KMS-11 (cell line): ENCODE data around the gene MYH1.

Source experiments
- H2AFZ ChIP-seq: fragments of 200-600 bp; sonication (generic); 2 replicates; pipeline ENCODE4 v1.6.1; 2016; ENCODE audit warnings: antibody characterized with exemption, mixed run types, low read depth
- H3K27ac ChIP-seq: fragments of 200-600 bp; sonication (generic); 2 replicates; pipeline ENCODE4 v1.6.1; 2016; ENCODE audit warnings: mild to moderate bottlenecking, mixed run types
- H3K27me3 ChIP-seq: fragments of 200-600 bp; sonication (generic); 2 replicates; pipeline ENCODE4 v1.6.1; 2017; ENCODE audit warnings: mild to moderate bottlenecking, low read depth, mixed run types, moderate library complexity; ENCODE audit not compliant: insufficient read depth
- H3K36me3 ChIP-seq: fragments of 200-600 bp; sonication (generic); 2 replicates; pipeline ENCODE4 v1.6.1; 2017; ENCODE audit warnings: mild to moderate bottlenecking, mixed run types; ENCODE audit not compliant: insufficient read depth
- H3K4me1 ChIP-seq: fragments of 200-600 bp; sonication (generic); 2 replicates; pipeline ENCODE4 v1.6.1; 2016; ENCODE audit warnings: mild to moderate bottlenecking, low read depth, mixed run types; ENCODE audit not compliant: poor library complexity, severe bottlenecking
- H3K4me2 ChIP-seq: fragments of 200-600 bp; sonication (generic); 2 replicates; pipeline ENCODE4 v1.7.0; 2016; ENCODE audit warnings: mild to moderate bottlenecking, mixed run types
- H3K4me3 ChIP-seq: fragments of 200-600 bp; sonication (generic); IDR thresholded peaks from 2 replicates; pipeline ENCODE4 v1.6.1; 2017; ENCODE audit warnings: low read depth, low read length, mixed read lengths; ENCODE audit not compliant: insufficient read depth
- H3K79me2 ChIP-seq: fragments of 200-600 bp; sonication (generic); 2 replicates; pipeline ENCODE4 v1.6.1; 2016; ENCODE audit warnings: low read depth, mixed run types; ENCODE audit not compliant: insufficient read depth
- H3K9ac ChIP-seq: fragments of 200-600 bp; sonication (generic); 2 replicates; pipeline ENCODE4 v1.6.1; 2016; ENCODE audit warnings: mild to moderate bottlenecking, mixed run types
- H4K20me1 ChIP-seq: fragments of 200-600 bp; sonication (generic); 2 replicates; pipeline ENCODE4 v1.6.1; 2016; ENCODE audit warnings: mild to moderate bottlenecking, mixed run types; ENCODE audit not compliant: insufficient read depth
- TF ChIP-seq, protein P1 (sequence below): fragments of 200-600 bp; sonication (generic); conservative IDR thresholded peaks from 2 replicates; pipeline ENCODE4 v1.6.1; 2017; ENCODE audit warnings: low read depth, mild to moderate bottlenecking, antibody characterized with exemption, low read length, moderate library complexity, mixed read lengths

MYH1 gene

DNA sequence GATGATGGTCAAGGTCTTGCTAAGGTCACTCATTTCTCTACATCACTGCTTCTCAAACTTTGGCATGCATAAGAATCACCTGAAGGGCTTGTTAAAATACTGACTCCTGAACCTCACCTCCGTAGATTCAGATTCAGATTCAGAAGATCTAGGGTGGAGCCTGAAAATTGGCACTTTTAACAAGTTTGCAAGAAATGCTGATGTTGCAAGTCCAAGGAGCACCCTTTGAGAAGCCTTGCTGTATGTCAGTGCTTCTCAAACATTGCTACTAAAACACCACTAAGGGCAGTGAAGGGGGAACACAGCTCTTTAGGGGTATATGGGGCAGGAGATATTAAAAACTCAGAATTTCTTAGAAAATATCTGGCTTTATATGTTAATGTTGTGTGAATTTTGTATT is 13.7 kb upstream of the MYH1 start:
- H3K4me3 ChIP-seq: no peak overlapping the region
- H3K79me2 ChIP-seq: no peaks in the 10 kb centered on the region
- H3K27ac ChIP-seq: no peak overlapping the region
- H3K4me1 ChIP-seq: no peaks in the 10 kb centered on the region
- H2AFZ ChIP-seq: no peak overlapping the region
- no peaks in the 10 kb centered on the region for H3K27me3 ChIP-seq
- no peaks in the 10 kb centered on the region for H4K20me1 ChIP-seq
- no peak overlapping the region for H3K9ac ChIP-seq
- TF ChIP-seq, protein P1, sequence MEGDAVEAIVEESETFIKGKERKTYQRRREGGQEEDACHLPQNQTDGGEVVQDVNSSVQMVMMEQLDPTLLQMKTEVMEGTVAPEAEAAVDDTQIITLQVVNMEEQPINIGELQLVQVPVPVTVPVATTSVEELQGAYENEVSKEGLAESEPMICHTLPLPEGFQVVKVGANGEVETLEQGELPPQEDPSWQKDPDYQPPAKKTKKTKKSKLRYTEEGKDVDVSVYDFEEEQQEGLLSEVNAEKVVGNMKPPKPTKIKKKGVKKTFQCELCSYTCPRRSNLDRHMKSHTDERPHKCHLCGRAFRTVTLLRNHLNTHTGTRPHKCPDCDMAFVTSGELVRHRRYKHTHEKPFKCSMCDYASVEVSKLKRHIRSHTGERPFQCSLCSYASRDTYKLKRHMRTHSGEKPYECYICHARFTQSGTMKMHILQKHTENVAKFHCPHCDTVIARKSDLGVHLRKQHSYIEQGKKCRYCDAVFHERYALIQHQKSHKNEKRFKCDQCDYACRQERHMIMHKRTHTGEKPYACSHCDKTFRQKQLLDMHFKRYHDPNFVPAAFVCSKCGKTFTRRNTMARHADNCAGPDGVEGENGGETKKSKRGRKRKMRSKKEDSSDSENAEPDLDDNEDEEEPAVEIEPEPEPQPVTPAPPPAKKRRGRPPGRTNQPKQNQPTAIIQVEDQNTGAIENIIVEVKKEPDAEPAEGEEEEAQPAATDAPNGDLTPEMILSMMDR: no peak
- no peak overlapping the region for H3K4me2 ChIP-seq
- no peaks in the 10 kb centered on the region for H3K36me3 ChIP-seq

DNA sequence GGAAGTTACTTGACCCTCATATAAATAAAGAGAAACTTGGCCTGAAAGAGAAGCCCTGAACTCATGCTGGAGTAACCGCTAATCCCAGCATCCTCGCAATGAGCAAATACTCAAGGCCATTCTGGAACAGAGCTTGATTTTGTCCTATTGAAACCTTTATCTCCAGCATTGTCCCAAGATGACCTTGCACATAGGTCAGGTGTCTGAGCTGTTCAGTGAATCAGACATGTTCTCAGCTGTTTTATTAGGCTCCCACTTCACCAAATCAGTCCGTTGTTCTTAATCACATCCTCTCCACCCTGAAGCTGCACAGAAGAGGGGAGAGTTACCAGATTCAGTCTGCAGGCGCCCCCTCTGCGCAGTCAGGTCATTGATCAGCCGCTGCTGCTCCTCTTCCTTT is 9.1 kb upstream of the MYH1 start:
- Histone ChIP-seq H3K4me1 (no peaks in the 10 kb centered on the region), H4K20me1 (no peaks in the 10 kb centered on the region), H2AFZ (no peak overlapping the region), H3K27me3 (no peaks in the 10 kb centered on the region), H3K79me2 (no peaks in the 10 kb centered on the region), H3K36me3 (no peaks in the 10 kb centered on the region), H3K4me3 (no peak overlapping the region), H3K4me2 (no peak overlapping the region), H3K27ac (no peak overlapping the region), H3K9ac (no peak overlapping the region)
- TF ChIP-seq, protein P1: no peak

DNA sequence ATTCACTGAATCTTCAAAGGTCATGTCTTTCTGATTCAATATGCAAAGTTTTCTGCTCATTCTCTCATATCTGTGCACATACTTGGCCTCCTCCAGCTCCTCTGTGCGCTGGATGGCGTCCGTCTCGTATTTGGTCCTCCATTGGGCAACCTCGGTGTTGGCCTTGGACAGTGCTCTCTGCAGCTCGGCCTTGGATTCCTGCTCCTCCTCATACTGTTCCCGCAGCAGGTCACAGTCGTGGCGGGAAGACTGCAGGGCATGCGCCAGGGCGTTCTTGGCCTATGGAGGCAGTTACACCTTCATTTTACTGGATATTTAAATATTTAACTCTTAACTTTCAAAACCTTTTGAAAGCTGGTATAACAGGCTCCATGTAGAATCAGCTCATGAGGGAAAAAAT is 8.2 kb upstream of the MYH1 start:
- Histone ChIP-seq H3K27me3 (no peaks in the 10 kb centered on the region), H3K9ac (no peak overlapping the region), H4K20me1 (no peaks in the 10 kb centered on the region), H3K36me3 (no peaks in the 10 kb centered on the region), H3K79me2 (no peaks in the 10 kb centered on the region), H3K4me2 (no peak overlapping the region), H3K27ac (no peak overlapping the region), H3K4me1 (no peaks in the 10 kb centered on the region), H3K4me3 (no peak overlapping the region), H2AFZ (no peak overlapping the region)
- TF ChIP-seq, protein P1: no peak

DNA sequence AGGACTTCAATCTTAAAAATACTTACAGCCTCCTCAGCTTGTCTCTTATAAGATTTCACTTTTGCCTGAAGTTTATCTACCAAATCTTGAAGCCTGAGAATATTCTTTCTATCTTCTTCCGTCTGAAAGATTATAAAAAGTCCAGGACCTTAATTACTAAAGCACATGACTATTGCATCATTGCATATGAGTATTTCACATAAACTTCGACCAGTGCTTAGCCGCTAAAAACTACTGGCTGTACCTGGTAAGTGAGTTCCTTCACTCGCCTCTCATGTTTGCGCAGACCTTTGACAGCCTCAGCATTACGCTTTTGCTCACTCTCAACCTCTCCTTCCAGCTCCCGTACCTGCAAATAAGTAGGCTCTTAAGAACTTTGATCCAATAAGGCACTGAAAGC is 4.7 kb upstream of the MYH1 start:
- Histone ChIP-seq H4K20me1 (no peaks in the 10 kb centered on the region), H3K9ac (no peak overlapping the region), H3K79me2 (no peaks in the 10 kb centered on the region), H3K4me3 (no peak overlapping the region), H2AFZ (no peak overlapping the region), H3K27ac (no peak overlapping the region), H3K27me3 (no peaks in the 10 kb centered on the region), H3K36me3 (no peaks in the 10 kb centered on the region), H3K4me1 (no peaks in the 10 kb centered on the region), H3K4me2 (no peak overlapping the region)
- TF ChIP-seq, protein P1: no peak

DNA sequence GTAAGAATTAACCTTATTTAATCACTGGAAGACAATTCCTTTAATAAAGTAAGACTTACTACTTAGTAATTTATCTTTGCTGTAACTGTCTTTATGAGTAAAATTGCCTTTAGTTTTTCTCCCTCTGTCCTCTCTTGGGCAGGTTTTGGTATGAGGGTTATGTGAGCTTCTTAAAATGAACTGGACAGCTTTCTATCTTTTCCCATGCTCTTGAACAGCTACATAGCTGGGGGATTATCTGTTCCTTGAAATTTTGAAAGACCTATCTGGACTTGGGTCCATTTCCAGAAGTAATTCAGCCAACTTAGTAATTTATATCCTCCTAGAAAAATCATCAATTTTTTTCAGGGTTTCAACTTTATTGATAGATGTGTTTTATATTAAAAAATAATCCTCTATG is 3.6 kb upstream of the MYH1 start:
- Histone ChIP-seq H2AFZ (no peak overlapping the region), H3K27ac (no peak overlapping the region), H3K36me3 (no peaks in the 10 kb centered on the region), H4K20me1 (no peaks in the 10 kb centered on the region), H3K4me2 (no peak overlapping the region), H3K79me2 (no peaks in the 10 kb centered on the region), H3K4me1 (no peaks in the 10 kb centered on the region), H3K4me3 (no peak overlapping the region), H3K27me3 (no peaks in the 10 kb centered on the region), H3K9ac (no peak overlapping the region)
- TF ChIP-seq, protein P1: no peak
